GM12875 (cell line): Measurements from ENCODE around the gene EXOC6B.

ENCODE experiments used
- H3K4me3 ChIP-seq: one replicate; pipeline ENCODE4 v1.5.1; 2011; ENCODE audit warnings: low read depth, low read length, control low read depth
- TF ChIP-seq, protein P1 (sequence below): IDR thresholded peaks from 2 replicates; pipeline ENCODE4 v1.5.1; 2011; ENCODE audit warnings: low read depth, mild to moderate bottlenecking, control low read depth, inconsistent platforms, low read length, moderate library complexity, borderline replicate concordance; ENCODE audit not compliant: insufficient read depth

EXOC6B gene

DNA sequence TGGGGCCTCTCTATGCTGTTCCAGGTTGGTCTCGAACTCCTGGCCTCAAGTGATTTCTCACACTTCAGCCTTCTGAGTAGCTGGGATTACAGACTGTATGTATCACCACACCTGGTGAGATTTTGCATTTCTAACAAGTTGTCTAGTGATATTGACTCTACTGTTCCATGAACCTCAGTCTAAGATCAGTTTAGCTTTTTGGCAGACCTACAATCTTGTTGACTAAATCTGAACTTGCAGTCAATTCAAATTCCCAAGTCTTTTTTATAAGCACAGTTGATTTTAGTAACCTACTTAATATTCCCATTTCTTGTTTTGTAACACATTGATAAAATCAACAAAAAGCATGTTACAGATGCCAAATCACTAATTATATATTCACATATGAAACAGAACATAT lies 412.1 kb downstream of the EXOC6B start:
- TF ChIP-seq, protein P1, sequence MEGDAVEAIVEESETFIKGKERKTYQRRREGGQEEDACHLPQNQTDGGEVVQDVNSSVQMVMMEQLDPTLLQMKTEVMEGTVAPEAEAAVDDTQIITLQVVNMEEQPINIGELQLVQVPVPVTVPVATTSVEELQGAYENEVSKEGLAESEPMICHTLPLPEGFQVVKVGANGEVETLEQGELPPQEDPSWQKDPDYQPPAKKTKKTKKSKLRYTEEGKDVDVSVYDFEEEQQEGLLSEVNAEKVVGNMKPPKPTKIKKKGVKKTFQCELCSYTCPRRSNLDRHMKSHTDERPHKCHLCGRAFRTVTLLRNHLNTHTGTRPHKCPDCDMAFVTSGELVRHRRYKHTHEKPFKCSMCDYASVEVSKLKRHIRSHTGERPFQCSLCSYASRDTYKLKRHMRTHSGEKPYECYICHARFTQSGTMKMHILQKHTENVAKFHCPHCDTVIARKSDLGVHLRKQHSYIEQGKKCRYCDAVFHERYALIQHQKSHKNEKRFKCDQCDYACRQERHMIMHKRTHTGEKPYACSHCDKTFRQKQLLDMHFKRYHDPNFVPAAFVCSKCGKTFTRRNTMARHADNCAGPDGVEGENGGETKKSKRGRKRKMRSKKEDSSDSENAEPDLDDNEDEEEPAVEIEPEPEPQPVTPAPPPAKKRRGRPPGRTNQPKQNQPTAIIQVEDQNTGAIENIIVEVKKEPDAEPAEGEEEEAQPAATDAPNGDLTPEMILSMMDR: no peak
- no peak overlapping the region for H3K4me3 ChIP-seq

DNA sequence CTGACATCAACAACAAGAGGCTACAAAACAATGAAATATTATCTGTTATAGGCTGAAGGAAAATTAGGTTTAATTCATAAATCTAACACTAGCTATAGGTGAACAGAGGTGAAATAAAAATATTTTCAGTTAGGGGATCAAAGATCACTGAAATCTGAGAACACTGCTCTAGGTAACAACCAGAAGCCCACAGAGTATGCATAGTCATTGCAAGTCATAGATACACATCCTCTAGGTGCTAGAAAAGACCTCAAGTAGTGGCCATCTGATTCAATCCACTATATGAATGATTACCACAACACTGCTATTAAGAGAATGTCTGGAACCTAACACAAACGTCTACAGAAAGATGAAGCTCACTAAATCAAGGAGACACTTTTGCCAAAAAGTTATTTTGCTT lies 413.6 kb downstream of the EXOC6B start:
- TF ChIP-seq, protein P1: no peak
- H3K4me3 ChIP-seq: no peak overlapping the region

DNA sequence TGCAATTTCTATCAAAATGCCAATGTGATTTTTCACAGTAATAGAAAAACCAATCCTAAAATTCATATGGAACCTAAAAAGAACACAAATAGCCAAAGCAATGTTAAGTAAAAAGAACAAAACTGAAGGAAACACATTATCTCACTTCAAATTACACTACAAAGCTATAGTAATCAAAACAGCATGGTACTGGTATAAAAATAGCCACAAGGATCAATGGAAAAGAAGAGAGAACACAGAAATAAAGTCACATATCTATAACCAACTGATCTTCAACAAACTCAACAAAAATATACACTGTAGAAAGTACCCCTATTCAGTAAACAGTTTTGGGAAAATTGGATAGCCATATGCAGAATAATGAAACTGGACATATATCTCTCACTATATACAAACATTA lies 426.0 kb downstream of the EXOC6B start:
- H3K4me3 ChIP-seq: no peak overlapping the region
- TF ChIP-seq, protein P1: no peak

DNA sequence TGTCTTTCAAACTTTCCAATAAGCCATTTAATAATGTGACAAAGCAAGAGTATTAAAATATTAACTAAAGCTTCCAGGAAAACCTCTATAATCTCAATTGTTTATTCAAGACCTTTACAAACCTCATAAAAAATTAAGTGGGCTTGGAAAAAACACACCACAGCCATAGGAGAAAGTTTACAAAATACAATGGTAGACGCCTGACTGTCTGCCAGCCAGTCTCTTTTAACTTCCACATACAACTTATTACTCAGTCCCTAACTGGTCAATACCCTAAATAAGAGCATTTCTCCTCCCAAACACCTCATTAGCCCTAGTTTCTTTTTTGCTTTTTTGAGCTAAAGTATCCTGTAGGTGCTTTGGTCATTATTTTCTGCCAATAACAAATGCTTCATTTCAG lies 430.7 kb downstream of the EXOC6B start:
- TF ChIP-seq, protein P1: no peak
- H3K4me3 ChIP-seq: no peak overlapping the region

DNA sequence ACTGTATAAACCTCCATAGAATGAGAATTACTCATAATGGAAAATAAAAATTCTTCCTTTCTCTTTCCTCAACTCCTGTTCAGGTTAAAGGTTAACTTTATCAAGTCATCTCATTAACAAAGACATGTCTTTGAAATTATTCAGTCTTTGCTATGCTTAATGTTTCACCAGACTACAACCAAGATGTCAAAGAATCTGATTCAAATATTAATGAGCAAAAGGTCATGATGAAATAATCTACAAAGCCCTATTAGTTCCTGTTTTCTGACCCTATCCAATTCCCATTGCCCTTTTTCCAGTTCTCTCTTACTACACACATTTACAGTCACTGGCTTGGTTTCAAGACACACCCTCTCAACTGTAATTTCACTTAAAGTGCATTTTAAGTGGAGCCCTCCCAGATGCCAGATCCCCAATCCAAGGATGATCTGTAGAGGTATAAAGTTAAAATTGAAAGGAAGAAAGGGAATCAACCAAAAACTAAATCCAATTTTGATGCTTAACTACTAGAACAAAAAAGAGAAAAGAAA lies 431.2 kb downstream of the EXOC6B start:
- H3K4me3 ChIP-seq: no peak overlapping the region
- TF ChIP-seq, protein P1: no peak

DNA sequence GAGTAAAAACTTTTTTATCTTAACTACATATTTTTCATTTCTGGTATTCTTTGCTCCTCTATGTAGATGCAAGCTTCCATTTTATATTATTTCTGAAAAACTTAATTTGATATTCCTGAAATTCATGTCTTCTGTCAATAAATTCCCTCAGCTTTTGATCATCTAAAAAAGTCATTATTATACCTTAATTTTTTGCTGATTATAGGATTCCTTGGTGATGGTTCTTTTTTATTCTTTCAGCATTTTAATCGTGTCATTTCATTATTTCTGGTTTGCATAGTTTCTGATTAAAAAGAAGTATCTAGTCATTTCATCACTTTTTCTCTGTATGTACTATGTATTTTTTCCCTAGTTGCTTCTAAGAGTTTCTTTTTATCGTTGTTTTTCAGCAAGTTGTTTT lies 436.4 kb downstream of the EXOC6B start:
- no peak overlapping the region for H3K4me3 ChIP-seq
- TF ChIP-seq, protein P1: no peak

DNA sequence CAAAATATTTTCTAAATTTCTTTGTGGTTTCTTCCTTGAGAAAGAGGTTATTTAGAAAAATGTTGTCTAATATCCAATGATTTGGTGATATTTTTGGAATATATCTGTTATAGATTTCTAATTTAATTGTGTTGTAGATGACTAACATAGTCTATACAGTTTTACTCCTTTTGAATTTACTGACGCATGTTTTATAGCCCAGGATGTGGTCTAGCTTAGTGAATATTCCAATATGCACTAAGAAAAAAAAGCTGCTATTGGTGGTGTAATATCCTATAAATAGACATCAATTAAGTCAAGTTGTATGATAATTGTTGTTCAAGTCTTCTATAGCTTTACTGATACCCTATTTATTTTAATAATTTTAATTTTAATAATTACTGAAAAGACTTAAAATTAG lies 437.6 kb downstream of the EXOC6B start:
- TF ChIP-seq, protein P1: no peak
- H3K4me3 ChIP-seq: no peak overlapping the region
